Measurements from ENCODE around the gene OXCT2.

The OXCT2 gene

DNA sequence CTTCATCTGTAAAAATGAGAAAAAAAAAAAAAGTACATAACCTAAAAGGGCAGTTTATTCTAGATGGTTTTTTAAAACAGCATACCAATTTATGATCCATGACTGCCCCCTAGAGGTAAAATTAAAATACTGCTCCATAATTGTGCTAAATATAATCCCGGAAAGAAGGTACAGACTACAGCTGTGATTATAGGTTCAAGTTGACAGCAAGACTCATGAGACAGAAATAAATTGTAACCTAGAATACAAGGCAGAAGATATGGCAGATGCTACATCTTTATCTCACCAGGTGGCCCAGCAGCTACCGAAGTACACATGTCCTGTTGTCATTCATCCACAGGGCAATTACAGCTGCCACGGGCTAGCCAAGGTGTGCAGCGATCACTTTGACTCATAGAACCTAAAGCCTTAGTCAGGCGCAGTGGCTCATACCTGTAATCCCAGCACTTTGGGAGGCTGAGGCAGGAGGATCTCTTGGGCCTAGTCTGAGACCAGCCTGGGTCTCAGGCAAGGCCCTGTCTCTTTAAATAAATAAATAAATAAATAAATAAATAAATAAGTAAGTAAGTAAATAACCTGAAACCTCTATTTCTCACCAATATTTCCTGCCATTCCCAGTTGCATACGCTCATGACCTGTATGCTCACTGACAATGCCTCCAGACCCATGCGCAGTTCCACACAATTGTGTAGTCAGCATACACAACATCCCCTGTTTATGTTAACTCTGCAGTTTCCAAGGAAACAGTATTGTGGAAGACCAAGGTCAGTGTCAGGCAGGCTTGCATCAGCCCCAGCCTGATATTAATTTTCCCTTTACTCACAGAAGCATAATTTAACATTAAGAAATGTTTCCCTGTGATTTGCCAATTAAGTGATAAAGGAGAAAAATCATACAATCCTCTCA, 50.8 kb downstream of the OXCT2 start:
- TF ChIP-seq, protein P1, sequence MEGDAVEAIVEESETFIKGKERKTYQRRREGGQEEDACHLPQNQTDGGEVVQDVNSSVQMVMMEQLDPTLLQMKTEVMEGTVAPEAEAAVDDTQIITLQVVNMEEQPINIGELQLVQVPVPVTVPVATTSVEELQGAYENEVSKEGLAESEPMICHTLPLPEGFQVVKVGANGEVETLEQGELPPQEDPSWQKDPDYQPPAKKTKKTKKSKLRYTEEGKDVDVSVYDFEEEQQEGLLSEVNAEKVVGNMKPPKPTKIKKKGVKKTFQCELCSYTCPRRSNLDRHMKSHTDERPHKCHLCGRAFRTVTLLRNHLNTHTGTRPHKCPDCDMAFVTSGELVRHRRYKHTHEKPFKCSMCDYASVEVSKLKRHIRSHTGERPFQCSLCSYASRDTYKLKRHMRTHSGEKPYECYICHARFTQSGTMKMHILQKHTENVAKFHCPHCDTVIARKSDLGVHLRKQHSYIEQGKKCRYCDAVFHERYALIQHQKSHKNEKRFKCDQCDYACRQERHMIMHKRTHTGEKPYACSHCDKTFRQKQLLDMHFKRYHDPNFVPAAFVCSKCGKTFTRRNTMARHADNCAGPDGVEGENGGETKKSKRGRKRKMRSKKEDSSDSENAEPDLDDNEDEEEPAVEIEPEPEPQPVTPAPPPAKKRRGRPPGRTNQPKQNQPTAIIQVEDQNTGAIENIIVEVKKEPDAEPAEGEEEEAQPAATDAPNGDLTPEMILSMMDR (IDR thresholded peaks at IDR 0.05; ENCODE audit: low read depth, low read length, missing control alignments), result peak; percentile 26
- DNase-seq (ENCODE audit: low read depth), result peak; percentile 40
- no peak overlapping the region for H3K4me3 ChIP-seq (ENCODE audit: low read depth, low read length)
